CD1c-positive myeloid dendritic cell (primary cell): Measurements from ENCODE around the gene ANXA8.

Source experiments
- DNase-seq: peaks from one replicate; pipeline ENCODE4 v3.0.0-alpha.2; 2016; ENCODE audit errors: extremely low spot score

ANXA8 gene

DNA sequence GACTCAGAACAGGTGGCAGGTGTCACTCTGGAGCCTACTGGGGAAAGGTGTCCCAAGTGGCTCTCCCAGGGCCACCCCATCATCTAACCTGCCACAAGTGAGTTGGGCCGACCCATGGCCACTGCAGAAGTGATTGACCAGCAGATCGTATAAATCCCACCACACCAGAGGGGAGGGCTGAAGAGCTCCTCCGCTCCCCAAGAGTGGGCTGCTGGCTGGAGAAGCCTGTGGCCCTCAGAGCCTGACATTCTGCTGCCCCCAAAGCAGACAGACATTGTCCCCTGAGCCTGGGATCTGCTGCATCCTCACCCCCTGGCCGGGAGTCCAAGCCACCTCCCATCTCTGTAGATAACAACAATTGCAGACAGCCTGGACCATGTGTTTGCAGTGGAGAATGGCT lies 36.7 kb downstream of the ANXA8 start:
- no peak for DNase-seq

DNA sequence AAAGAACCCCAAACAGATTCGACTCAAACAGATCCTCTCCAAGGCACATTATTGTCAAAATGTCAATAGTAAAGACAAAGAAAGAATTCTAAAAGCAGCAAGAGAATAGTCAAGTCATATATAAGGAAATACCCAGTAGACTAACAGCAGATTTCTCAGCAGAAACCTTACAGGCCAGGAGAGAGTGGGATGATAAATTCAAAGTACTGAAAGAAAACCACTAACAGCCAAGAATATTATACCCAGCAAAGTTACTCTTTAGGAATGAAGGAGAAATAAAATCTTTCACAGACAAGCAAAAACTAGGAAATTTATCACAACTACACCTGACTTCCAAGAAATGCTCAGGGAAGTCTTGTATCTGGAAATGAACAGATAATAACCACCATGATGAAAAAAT lies 38.2 kb downstream of the ANXA8 start:
- no peak for DNase-seq

DNA sequence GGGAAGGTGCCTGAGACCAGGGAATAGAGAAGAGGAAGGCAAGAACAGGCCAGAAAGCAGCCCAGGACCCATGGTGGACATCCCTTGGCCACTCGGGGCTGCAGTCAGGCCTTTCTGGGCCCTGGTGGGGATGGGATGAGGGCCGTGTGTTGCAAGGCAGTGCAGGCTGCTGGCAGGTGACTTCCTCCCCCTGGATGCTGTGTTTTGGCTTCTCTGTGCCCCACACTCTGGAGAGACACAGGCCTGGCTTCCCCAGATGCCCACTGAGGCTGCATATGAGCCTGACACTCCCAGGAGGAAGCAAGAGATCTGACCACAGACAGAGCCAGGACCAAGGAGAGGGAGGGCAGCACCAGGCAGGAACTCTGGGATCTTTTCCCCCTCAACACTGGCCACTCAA lies 39.9 kb downstream of the ANXA8 start:
- DNase-seq, result no peak

DNA sequence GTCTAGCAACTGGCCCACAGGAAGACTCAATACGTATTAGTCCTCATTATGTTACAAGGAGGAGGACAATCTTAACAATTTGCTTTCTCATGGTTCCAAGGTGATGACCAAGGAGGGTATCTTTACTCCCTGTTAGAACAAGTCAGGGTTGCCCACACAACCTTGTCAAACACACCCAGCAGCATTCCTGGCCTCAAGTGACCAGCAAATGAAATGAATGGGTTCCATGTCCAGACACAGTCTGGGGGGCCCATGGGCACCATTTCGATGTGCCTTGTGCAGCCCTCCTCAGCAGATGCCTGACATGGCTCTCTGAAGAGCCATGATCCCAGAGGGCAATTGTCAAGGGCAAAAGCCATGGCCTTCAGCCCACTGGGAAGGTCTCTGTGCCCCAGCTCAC lies 40.8 kb downstream of the ANXA8 start:
- DNase-seq, result no peak

DNA sequence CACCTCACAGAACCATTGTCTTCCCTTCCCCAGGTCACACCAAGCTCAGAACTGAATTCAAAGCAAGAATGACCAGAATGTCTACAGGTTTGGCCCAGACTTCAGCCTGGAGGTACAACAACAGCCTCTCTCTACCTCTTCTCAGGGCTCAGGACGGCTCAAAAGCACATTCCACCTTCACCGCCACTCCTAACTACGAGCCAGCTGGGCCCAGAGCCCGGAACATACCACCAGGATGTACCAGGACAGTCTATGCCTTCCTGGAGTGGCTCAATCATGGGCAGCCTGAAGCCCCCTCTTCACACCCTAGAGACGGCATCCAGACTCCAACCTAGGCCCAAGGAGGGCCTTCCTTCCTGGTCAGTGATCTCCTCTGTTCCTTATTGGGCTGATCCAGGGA lies 41.6 kb downstream of the ANXA8 start:
- no peak for DNase-seq

DNA sequence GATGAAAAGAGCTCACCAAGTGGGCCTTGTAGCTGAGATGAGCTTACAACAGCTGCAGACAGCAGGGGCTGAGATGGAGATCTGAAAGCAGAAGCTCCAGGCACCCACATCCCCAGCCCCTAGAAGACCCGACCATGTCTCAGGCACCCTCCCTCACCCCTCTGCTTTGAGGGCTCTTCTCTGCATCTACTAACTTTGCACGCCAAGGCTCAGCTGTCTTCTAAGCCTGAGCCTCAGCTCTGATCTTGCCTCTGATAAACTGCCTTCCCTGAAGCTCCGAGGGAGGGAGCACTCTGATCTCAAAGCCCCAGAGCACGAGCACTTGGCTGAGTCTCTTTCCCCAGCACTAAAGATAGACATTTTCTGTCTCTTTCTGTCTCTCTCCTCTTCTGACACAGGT lies 42.0 kb downstream of the ANXA8 start:
- no peak for DNase-seq

DNA sequence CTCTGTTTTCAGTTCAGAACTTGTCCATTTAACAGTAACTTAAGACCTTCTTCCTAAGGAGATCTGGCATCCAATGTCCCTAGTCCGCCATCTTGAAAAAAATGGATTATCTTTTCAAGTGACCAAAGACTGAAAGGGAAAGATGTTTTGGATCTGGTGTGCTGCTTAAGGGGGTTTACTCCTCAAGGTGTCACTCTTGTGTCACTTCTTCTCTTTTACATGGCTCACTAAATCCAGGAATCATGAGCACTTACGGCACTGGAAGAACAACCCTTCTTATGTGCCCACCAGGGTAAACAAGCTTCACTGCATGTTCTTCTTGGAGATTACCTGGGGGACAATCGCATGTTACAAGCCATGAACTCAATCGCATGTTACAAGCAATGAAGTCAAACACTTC lies 43.7 kb downstream of the ANXA8 start:
- no peak for DNase-seq

DNA sequence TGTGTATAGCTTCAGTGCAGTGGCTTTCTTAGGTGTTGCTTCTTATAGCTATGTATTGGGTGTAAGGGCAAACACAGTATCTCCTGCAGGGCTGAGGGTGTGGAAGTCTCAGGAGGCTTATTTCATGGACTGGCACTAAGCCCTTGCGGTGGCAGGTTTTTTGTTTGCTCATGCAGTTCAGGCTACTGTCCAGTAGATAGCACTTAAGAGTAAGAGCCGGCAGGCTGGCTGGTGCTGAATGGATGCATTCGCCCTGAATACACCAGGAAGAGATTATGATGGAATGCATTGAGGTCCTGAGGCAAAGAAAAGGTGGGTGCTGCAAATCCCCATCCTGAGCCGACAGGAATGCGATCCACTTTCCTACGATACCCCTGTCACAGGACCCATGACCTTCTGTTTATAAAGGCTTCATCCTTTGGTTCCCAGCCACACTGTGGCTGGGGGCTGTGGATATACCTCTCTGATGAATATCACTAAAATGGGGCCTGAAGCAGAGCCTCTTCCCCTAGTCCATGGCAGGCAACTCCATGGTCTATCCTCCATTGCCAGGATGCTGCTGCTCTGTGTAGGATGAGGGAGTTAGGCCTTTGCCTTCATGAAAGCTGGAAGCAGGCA lies 44.9 kb downstream of the ANXA8 start:
- no peak for DNase-seq

DNA sequence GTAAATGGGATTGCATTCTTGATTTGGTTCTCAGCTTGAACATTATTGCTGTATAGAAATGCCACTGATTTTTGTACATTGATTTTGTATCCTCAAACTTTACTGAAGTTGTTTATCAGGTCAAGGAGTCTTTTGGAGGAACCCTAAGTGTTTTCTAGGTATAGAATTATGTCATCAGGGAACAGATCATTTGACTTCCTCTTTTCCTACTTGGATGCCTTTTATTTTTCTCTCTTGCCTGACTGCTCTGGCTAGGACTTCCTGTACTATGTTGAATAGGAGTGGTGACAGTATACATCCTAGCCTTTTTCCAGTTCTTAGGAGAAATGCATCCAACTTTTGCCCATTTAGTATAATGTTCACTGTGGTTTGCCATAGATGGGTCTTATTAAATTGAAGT lies 48.8 kb downstream of the ANXA8 start:
- DNase-seq, result peak; percentile 20

DNA sequence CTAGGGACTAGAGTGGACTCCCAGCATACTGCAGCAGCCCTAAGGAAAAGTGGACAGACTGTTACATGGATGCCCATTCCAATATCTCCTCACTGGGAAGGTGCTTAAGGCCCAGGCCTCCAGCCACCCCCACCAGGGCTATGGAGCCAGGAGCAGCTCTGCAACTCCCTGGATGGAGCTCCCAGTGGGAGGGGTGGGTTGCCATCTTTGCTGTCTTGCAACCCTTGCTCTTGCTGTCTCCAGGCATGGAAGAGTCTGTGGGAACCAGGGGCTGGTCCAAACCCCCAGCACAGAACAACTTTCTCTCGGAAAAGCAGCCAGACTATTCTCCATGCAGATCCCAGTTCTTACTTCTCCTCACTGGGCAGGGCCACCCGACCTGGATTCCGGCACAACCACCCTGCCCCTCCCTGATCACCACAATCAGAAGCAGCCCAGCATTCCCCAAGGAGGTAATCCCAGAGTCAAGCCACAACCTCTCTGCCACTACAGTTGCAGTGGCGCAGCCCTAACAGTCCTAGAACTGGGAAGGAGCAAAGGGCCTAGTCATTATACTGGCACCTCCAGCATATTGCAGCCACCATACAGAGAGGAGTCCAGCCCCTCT lies 58.0 kb downstream of the ANXA8 start:
- no peak for DNase-seq

DNA sequence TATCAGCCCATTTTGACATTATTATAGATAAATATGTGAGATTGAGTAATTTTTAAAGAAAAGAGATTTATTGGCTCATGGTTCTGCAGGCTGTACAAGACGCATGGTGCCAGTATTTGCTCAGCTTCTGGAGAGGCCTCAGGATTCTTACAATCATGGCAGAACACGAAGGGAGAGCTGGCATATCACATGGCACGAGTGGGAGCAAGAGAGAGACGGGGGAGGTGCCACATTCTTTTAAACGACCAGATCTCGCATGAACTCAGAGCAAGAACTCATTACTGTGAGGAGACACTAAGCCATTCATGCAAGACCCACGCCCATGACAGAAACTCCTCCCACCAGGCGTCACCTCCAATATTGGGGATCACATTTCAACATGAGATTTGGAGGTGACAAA lies 59.7 kb downstream of the ANXA8 start:
- no peak for DNase-seq

DNA sequence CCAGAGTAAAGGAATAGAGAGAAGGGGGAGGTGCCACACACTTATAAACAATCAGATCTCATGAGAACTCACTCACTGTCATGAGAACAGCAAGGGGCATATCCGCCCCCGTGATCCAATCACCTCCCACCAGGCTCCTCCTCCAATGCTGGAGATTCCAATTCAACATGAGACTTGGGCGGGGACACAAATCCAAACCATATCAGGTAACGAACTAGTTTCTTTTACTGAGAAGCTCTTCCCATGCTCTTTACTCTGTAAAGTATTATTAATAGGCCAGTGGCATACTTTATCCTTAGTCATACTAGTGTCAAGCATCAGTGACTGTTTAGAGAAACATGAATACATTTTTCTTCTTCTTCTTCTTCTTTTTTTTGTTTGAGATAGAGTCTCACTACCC lies 60.4 kb downstream of the ANXA8 start:
- no peak for DNase-seq

DNA sequence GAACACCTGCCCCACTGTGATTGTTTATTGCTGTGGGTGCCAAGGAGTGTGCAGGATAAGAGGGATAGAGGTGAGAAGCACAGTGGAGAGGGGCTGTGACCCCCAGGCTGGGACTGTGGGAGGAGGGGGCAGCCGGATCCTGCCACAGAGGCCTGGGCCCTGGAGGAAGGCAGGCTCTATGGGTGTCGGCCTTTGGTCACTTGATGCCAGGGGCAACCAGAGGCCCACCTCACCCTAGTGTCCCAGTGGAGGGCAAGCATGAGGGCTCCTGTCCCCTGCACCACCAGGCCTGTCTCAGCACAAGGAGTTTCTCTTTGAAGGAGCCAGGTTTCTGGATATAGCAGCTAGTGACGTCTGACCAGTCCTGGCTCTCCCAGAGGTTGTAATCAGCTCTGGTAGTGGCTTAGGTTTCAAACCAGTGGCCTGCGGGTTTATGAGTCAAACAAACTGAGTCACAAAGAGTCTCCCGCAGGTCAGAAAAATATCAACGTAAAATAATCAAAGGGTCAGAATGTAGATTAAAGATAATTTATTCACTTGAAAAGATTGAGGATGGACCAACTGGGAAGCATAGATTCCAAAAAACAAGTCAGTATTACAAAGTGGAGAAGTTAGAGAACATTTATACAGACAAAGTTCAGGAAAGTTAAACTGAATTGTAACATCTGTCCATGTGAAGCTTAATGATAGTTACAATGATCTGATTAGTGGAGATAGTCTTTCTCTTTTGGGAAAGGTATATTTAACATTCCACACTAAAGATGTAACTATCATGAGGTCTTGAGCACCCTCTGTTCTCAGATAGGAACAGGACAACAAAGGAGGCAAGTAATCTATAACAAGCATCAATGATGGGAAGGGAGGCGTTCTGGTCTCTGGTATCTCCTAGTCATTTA lies 62.6 kb downstream of the ANXA8 start:
- DNase-seq, result no peak

DNA sequence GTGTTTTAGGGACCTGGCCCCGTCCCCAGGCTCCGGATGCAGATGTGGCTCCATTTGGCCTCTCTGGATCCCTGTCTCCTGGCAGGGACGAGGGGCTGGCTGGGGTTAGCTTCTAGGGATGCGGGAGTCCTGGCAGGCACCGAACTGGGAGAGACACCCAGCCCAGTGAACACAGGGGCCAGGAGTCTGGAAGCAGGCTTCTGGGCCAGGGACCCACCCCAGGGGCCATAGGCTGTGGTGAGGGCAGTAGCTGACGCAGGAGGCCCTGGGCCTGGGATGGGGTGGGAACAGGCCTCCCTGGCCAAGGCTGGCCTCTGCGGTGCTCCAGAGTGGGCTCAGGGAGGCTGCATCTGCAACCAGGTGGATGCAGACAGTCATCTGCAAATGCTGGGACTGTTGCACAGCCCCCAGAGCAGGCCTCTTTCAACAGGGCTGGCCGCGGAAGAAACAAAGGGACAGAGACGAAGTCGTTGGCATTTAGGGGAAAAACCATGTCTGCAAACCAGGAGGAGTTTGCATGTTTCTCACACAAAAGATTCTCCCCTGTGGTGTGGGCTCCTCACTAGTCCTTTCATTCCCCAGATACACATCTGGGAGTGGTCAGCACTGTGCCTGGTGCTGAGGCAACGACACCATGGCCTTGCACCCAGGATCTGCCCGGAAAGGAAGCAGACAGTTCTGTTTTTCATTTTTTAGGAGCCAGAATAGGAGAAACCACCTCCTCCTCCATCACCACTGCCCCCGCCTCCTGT lies 63.4 kb downstream of the ANXA8 start:
- no peak for DNase-seq

DNA sequence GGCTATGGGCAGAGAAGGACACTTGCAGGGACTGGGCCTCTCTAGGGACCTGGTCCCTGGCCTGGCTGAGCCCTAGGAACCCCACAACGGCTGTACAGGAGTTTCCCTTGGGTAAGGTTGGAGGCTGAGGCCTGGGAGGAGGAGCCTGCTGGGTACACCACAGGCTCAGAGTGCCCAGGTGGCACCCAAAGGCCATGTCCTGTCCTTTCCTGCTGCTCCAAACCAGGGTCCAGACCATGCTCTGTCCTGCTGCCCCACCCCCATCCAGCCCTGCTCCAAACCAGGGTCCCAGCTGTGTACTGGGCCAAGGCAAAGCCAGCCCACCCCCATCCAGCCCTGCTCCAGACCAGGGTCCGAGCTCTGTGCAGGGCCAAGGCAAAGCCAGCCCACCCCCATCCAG lies 64.5 kb downstream of the ANXA8 start:
- no peak for DNase-seq

DNA sequence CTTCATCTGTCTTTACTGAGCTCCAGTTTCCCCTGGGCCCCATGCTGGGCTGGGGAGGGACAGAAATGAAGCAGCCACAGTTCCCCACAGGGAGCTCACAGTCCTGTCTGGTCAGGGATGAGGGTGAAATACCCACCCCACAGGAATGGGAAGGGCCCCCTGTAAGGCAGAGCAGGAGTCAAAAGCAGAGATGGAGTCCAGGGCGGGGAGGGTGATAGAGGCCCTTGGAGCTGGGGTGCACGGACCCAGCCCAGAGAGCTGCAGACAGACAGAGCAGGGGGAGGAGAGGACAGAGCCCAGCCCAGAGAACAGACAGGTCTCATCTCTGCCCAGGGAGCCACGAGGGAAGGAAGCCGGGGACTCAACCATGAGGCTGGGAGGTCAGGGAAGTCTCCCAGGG lies 64.9 kb downstream of the ANXA8 start:
- DNase-seq, result no peak

DNA sequence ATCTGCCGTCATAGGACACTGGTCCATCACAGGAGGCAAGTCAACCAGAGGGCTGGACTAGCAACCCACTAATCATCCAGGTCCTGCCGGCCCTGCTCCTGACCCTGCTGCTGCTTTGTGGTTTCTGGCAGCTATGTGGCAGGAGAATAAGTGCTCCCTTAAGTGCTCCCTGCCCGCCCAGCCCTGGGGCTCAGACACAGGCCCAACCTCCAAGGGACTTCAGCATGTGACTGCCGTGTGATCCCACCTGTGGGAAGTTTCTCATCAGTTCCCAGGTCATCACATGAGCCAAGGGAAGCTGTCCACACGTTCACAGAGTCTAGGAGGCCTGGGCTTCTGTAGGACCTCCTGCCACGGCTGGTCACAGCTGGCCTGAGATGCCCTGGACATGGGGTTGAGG lies 65.6 kb downstream of the ANXA8 start:
- DNase-seq, result no peak
